HCT116 (cell line): Measurements from ENCODE around the gene PCID2. TPM values are rescaled to one million over a fixed set of nuclear protein-coding genes. Genes with fewer than 3 reads are reported as not detected.

ENCODE experiments used
- ATAC-seq: fragments of 200-7000 bp; cut with Tn5 transposase; 2 replicates; pipeline ENCODE4 v1.9.1; 2020; ENCODE audit warnings: mild to moderate bottlenecking, moderate library complexity
- BruUV-seq: library from RNA; stranded (reverse); fragments of 400-500 nt; replicated peaks from 2 replicates; lab custom pipeline; 2021; lab: Mats Ljungman, UMichigan
- CTCF ChIA-PET: fragments of 300-600 bp; sonication (Branson Sonifier 250); formaldehyde crosslinking; loops from one replicate; lab custom pipeline; 2021; ENCODE audit warnings: antibody characterized with exemption; lab: Charles Lee
- POLR2A ChIA-PET: fragments of 300-600, 350-600 bp; sonication (Branson Sonifier 250); formaldehyde crosslinking; loops from one replicate; lab custom pipeline; 2021; ENCODE audit warnings: antibody characterized with exemption; lab: Charles Lee
- RAD21 ChIA-PET, 2 experiments: fragments of 300-600 bp; sonication (Branson Sonifier 250); formaldehyde crosslinking; loops; one replicate each; lab custom pipeline; 2023; ENCODE audit warnings: low total read pairs in 2 of 2; ENCODE audit not compliant: uncharacterized antibody in 2 of 2, unreplicated experiment in 2 of 2, low non-redundant PET in 1 of 2; lab: Charles Lee
- DNase-seq: peaks from one replicate; pipeline ENCODE4 v3.0.0-alpha.2; 2010; ENCODE audit warnings: low read depth, low spot score
- H2AFZ ChIP-seq: fragments of 200-600 bp; shearing (Covaris generic), sonication (generic); 2 replicates; pipeline ENCODE4 v1.6.1; 2017; ENCODE audit warnings: low read depth, mixed run types, mixed read lengths, antibody characterized with exemption, low read length; ENCODE audit not compliant: poor library complexity, severe bottlenecking
- H3K27ac ChIP-seq: 2 replicates; pipeline ENCODE4 v1.5.1; 2012; ENCODE audit warnings: low read depth, low read length
- H3K27me3 ChIP-seq: fragments of 200-600 bp; sonication (generic); 2 replicates; pipeline ENCODE4 v1.6.1; 2016; ENCODE audit warnings: mixed run types, low read length, mixed read lengths; ENCODE audit not compliant: insufficient read depth
- H3K36me3 ChIP-seq, 2 experiments: fragments of 200-500 bp in 1 of 2; fragments of 200-600 bp in 1 of 2; sonication (Bioruptor generic) in 1 of 2; sonication (generic) in 1 of 2; 2 replicates each; pipeline versions ENCODE4 v1.5.1 to v1.6.1; 2014 to 2016; ENCODE audit warnings: low read length in 2 of 2, inconsistent platforms in 1 of 2, mixed read lengths in 1 of 2, mixed run types in 1 of 2; ENCODE audit not compliant: insufficient read depth in 2 of 2, control insufficient read depth in 1 of 2
- H3K4me1 ChIP-seq, 2 experiments: fragments of 200-600 bp in 1 of 2; sonication (generic) in 1 of 2; 2 replicates each; pipeline versions ENCODE4 v1.5.1 to v1.6.1; 2012 to 2017; ENCODE audit warnings: low read length in 2 of 2, inconsistent platforms in 1 of 2, mild to moderate bottlenecking in 1 of 2, mixed read lengths in 1 of 2, mixed run types in 1 of 2, moderate library complexity in 1 of 2; ENCODE audit not compliant: insufficient read depth in 2 of 2, control insufficient read depth in 1 of 2
- H3K4me2 ChIP-seq: fragments of 200-600 bp; sonication (generic); 2 replicates; pipeline ENCODE4 v1.6.1; 2017; ENCODE audit warnings: mixed run types, low read length, mixed read lengths
- H3K4me3 ChIP-seq, 2 experiments: fragments of 200-600 bp in 1 of 2; sonication (generic) in 1 of 2; replicated peaks in 1 of 2; 2 replicates each; pipeline ENCODE4 v1.5.1; 2011 to 2016; ENCODE audit warnings: low read length in 2 of 2, control low read depth in 1 of 2, low read depth in 1 of 2, mild to moderate bottlenecking in 1 of 2, mixed read lengths in 1 of 2, mixed run types in 1 of 2
- H3K79me2 ChIP-seq: fragments of 200-600 bp; sonication (generic); 2 replicates; pipeline ENCODE4 v1.6.1; 2017; ENCODE audit warnings: mild to moderate bottlenecking, mixed run types, low read length, moderate library complexity, mixed read lengths; ENCODE audit not compliant: insufficient read depth
- H3K9ac ChIP-seq: fragments of 200-600 bp; sonication (generic); 2 replicates; pipeline ENCODE4 v1.6.1; 2016; ENCODE audit warnings: low read length, mixed read lengths
- H3K9me2 ChIP-seq: fragments of 200-600 bp; sonication (generic), shearing (Covaris generic); 2 replicates; pipeline ENCODE4 v1.6.1; 2017; ENCODE audit warnings: mixed run types, mild to moderate bottlenecking, moderate library complexity; ENCODE audit not compliant: insufficient read depth
- H3K9me3 ChIP-seq, 2 experiments: fragments of 200-500 bp in 1 of 2; fragments of 200-600 bp in 1 of 2; sonication (Bioruptor generic) in 1 of 2; sonication (generic) in 1 of 2; 2 replicates each; pipeline ENCODE4 v1.6.1; 2014 to 2017; ENCODE audit warnings: low read length in 2 of 2, mixed read lengths in 2 of 2, inconsistent platforms in 1 of 2, low read depth in 1 of 2, mild to moderate bottlenecking in 1 of 2, mixed run types in 1 of 2, moderate library complexity in 1 of 2; ENCODE audit not compliant: control insufficient read depth in 1 of 2, insufficient read depth in 1 of 2
- H4K20me1 ChIP-seq: fragments of 200-600 bp; sonication (generic), shearing (Covaris generic); 2 replicates; pipeline ENCODE4 v1.6.1; 2017; ENCODE audit warnings: mixed run types, mild to moderate bottlenecking, moderate library complexity; ENCODE audit not compliant: insufficient read depth
- ELF1 ChIP-seq: IDR thresholded peaks from 2 replicates; pipeline ENCODE4 v1.6.1; 2012; ENCODE audit warnings: low read depth, borderline replicate concordance
- EZH2 ChIP-seq: fragments of 200-600 bp; sonication (generic); IDR thresholded peaks from 2 replicates; pipeline ENCODE4 v1.6.1; 2017; ENCODE audit warnings: antibody characterized with exemption, mixed run types
- SIN3A ChIP-seq: IDR thresholded peaks from 2 replicates; pipeline ENCODE4 v1.6.1; 2012; ENCODE audit warnings: low read depth
- ZNF274 ChIP-seq: fragments of 200-500 bp; sonication (Bioruptor generic); IDR thresholded peaks from 2 replicates; pipeline ENCODE4 v1.6.1; 2014; ENCODE audit warnings: mild to moderate bottlenecking, low read depth, low read length, inconsistent platforms
- intact Hi-C: fragments of 100-400 bp; cut with micrococcal nuclease; formaldehyde crosslinking; loops from 2 replicates; pipeline ENCODE4 v1.10.0; 2022
- total RNA-seq: library from RNA; stranded (reverse); gene quantifications from one replicate; pipeline ENCODE4 v1.2.1, GENCODE V29; 2021; ENCODE audit not compliant: unreplicated experiment
- TF ChIP-seq, protein P1 (sequence below): IDR thresholded peaks from 2 replicates; pipeline ENCODE4 v1.6.1; 2012
- TF ChIP-seq, protein P2 (sequence below), 3 experiments: fragments of 200-600 bp in 1 of 3; sonication (generic) in 1 of 3; IDR thresholded peaks in 2 of 3; conservative IDR thresholded peaks in 1 of 3; 2 replicates each; pipeline ENCODE4 v1.5.1; 2012 to 2017; ENCODE audit warnings: low read depth in 2 of 3, low read length in 2 of 3, antibody characterized with exemption in 1 of 3, borderline replicate concordance in 1 of 3, control low read depth in 1 of 3, mild to moderate bottlenecking in 1 of 3, mixed read lengths in 1 of 3, mixed run types in 1 of 3, moderate library complexity in 1 of 3; ENCODE audit not compliant: insufficient read depth in 1 of 3

PCID2 gene
- total RNA-seq, 1 experiment from 2014 or later, result 73.3 TPM

- TF ChIP-seq, protein P1, sequence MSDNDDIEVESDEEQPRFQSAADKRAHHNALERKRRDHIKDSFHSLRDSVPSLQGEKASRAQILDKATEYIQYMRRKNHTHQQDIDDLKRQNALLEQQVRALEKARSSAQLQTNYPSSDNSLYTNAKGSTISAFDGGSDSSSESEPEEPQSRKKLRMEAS, result peak; percentile 62
- no peak for TF ChIP-seq ZNF274
- TF ChIP-seq, all 23 proteins: peak for 15
Measured at GRCh38 chr13:113187263-113187669, 21.2 kb downstream of the PCID2 start (continued).

- H3K9me2 ChIP-seq, result no peaks in the 10 kb centered on the region
- H3K27ac ChIP-seq, result peak overlapping the region; percentile 58
- DNase-seq (no peak), ATAC-seq (no peak)
- TF ChIP-seq EZH2 (no peak), ELF1 (no peak), SIN3A (no peak)
- TF ChIP-seq, protein P1, result no peak
- TF ChIP-seq, protein P2, sequence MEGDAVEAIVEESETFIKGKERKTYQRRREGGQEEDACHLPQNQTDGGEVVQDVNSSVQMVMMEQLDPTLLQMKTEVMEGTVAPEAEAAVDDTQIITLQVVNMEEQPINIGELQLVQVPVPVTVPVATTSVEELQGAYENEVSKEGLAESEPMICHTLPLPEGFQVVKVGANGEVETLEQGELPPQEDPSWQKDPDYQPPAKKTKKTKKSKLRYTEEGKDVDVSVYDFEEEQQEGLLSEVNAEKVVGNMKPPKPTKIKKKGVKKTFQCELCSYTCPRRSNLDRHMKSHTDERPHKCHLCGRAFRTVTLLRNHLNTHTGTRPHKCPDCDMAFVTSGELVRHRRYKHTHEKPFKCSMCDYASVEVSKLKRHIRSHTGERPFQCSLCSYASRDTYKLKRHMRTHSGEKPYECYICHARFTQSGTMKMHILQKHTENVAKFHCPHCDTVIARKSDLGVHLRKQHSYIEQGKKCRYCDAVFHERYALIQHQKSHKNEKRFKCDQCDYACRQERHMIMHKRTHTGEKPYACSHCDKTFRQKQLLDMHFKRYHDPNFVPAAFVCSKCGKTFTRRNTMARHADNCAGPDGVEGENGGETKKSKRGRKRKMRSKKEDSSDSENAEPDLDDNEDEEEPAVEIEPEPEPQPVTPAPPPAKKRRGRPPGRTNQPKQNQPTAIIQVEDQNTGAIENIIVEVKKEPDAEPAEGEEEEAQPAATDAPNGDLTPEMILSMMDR (IDR thresholded peaks at IDR 0.05 in 2 of 3, conservative IDR thresholded peaks at IDR 0.05 in 1 of 3; ENCODE audit: borderline replicate concordance in 1 of 3, insufficient read depth in 1 of 3, low read depth in 2 of 3, low read length in 2 of 3), result no peak
- peak overlapping the region; percentile 58 for H3K9ac ChIP-seq
- H4K20me1 ChIP-seq, result no peaks in the 10 kb centered on the region; the same call in 1 of the 2 replicates
- peaks cover 44% of the 10 kb centered on the region for H3K79me2 ChIP-seq
- RAD21 ChIA-PET, result no interaction called here
- no peak overlapping the region for H3K4me3 ChIP-seq
- H2AFZ ChIP-seq, result no peak overlapping the region
- no TSS peak for BruUV-seq
- H3K27me3 ChIP-seq, result no peaks in the 10 kb centered on the region
- CTCF ChIA-PET, result interaction anchor here (1.0 kb wide), 1 partner anchor 255 kb away, joined by 3 read pairs; no protein-coding TSS in a partner anchor
- peaks cover 40 to 52% of the 10 kb centered on the region in 2 experiments for H3K36me3 ChIP-seq
- intact Hi-C loops, result no loop called here
- peak overlapping the region; percentile 78; the same call in 1 of the 2 replicates for H3K4me2 ChIP-seq
- POLR2A ChIA-PET, result interaction anchor here (1.6 kb wide), 1 partner anchor 23 kb away, joined by 7 read pairs; the partner anchor contains the start of genes CUL4A and PCID2
- no peaks in the 10 kb centered on the region for H3K9me3 ChIP-seq
- H3K4me1 ChIP-seq, result peaks cover 21 to 30% of the 10 kb centered on the region in 2 experiments
Measured at GRCh38 chr13:113186061-113186900, 22.2 kb downstream of the PCID2 start.
